Endothelial cell of umbilical vein (primary cell): ENCODE data around the gene MMP21. TPM values are rescaled to one million over a fixed set of nuclear protein-coding genes. Genes with fewer than 3 reads are reported as not detected.

Experiments used
- BruUV-seq: library from RNA; stranded (reverse); fragments of 400-500 nt; replicated peaks from 2 replicates; lab custom pipeline; 2021; lab: Mats Ljungman, UMichigan
- CTCF ChIA-PET: fragments of 300-600, 350-600 bp; sonication (Branson Sonifier 250); formaldehyde crosslinking; loops from one replicate; lab custom pipeline; 2021; ENCODE audit warnings: antibody characterized with exemption, inconsistent platforms; lab: Charles Lee
- POLR2A ChIA-PET: fragments of 300-600, 350-600 bp; sonication (Branson Sonifier 250); formaldehyde crosslinking; loops from one replicate; lab custom pipeline; 2021; ENCODE audit warnings: antibody characterized with exemption, inconsistent platforms; lab: Charles Lee
- DNase-seq: peaks from one replicate; pipeline ENCODE4 v3.0.0-alpha.2; 2011; ENCODE audit warnings: low read depth, low spot score
- FAIRE-seq: peaks from 2 replicates; lab custom pipeline; 2011; peaks lifted over from hg19 to GRCh38; lab: Jason Lieb, UNC
- H2AFZ ChIP-seq: 2 replicates; pipeline ENCODE4 v1.6.0; 2012; ENCODE audit warnings: low read depth, low read length, control low read depth, inconsistent platforms
- H3K27ac ChIP-seq: 2 replicates; pipeline ENCODE4 v1.5.1; 2011; ENCODE audit warnings: low read depth, mild to moderate bottlenecking, control low read depth, low read length, moderate library complexity; ENCODE audit not compliant: insufficient read depth
- H3K27me3 ChIP-seq, 2 experiments: 2 replicates each; pipeline versions ENCODE4 v1.6.0 to v1.6.1; 2011; ENCODE audit warnings: low read length in 2 of 2, mixed read lengths in 1 of 2; ENCODE audit not compliant: control insufficient read depth in 2 of 2, insufficient read depth in 2 of 2
- H3K36me3 ChIP-seq, 2 experiments: 2 replicates in 1 of 2; 3 replicates in 1 of 2; pipeline ENCODE4 v1.5.1; 2011; ENCODE audit warnings: low read length in 2 of 2, mild to moderate bottlenecking in 1 of 2, moderate library complexity in 1 of 2; ENCODE audit not compliant: control insufficient read depth in 2 of 2, insufficient read depth in 2 of 2; ENCODE audit errors: extremely low read depth in 1 of 2
- H3K4me1 ChIP-seq: 3 replicates; pipeline ENCODE4 v1.5.1; 2011; ENCODE audit warnings: mild to moderate bottlenecking, low read length; ENCODE audit not compliant: control insufficient read depth, insufficient read depth; ENCODE audit errors: extremely low read depth
- H3K4me2 ChIP-seq: 2 replicates; pipeline ENCODE4 v1.6.1; 2011; ENCODE audit warnings: low read length, control low read depth, mixed read lengths; ENCODE audit not compliant: insufficient read depth
- H3K4me3 ChIP-seq, 3 experiments: fragments of 200-600 bp in 1 of 3; sonication (generic), shearing (Covaris generic) in 1 of 3; replicated peaks in 1 of 3; 2 replicates each; pipeline ENCODE4 v1.5.1; 2011 to 2016; ENCODE audit warnings: control low read depth in 3 of 3, low read length in 3 of 3, mild to moderate bottlenecking in 2 of 3, inconsistent platforms in 1 of 3, low read depth in 1 of 3, moderate library complexity in 1 of 3; ENCODE audit not compliant: insufficient read depth in 1 of 3
- H3K79me2 ChIP-seq: 2 replicates; pipeline ENCODE4 v1.6.0; 2012; ENCODE audit warnings: low read length, inconsistent platforms; ENCODE audit not compliant: control insufficient read depth, insufficient read depth
- H3K9ac ChIP-seq: replicated peaks from 2 replicates; pipeline ENCODE3; 2011; ENCODE audit warnings: low read length, control low read depth; ENCODE audit not compliant: insufficient read depth; ENCODE audit errors: extremely low read depth
- H3K9me1 ChIP-seq: replicated peaks from 3 replicates; pipeline ENCODE4 v1.6.0; 2011; ENCODE audit warnings: mild to moderate bottlenecking, low read length; ENCODE audit not compliant: control insufficient read depth, insufficient read depth; ENCODE audit errors: extremely low read depth
- H3K9me3 ChIP-seq: replicated peaks from 2 replicates; pipeline ENCODE4 v1.5.1; 2012; ENCODE audit warnings: low read length, inconsistent platforms; ENCODE audit not compliant: control insufficient read depth, insufficient read depth
- H4K20me1 ChIP-seq: replicated peaks from 2 replicates; pipeline ENCODE3; 2011; ENCODE audit warnings: mild to moderate bottlenecking, low read length; ENCODE audit not compliant: control insufficient read depth, insufficient read depth; ENCODE audit errors: extremely low read depth
- CTCF ChIP-seq, 2 donors: IDR thresholded peaks; 1 replicate in 1 of 2; 2 replicates in 1 of 2; pipeline ENCODE4 v1.5.1; 2011; ENCODE audit warnings: low read length in 2 of 2, mild to moderate bottlenecking in 2 of 2, moderate library complexity in 2 of 2, control low read depth in 1 of 2, inconsistent platforms in 1 of 2, low read depth in 1 of 2; ENCODE audit not compliant: insufficient read depth in 1 of 2; ENCODE audit errors: extremely low read depth in 1 of 2
- EZH2 ChIP-seq: IDR thresholded peaks from 2 replicates; pipeline ENCODE4 v1.6.1; 2012; ENCODE audit warnings: borderline replicate concordance, low read depth, mild to moderate bottlenecking, moderate library complexity, low read length, inconsistent platforms; ENCODE audit not compliant: severe bottlenecking
- FOS ChIP-seq: IDR thresholded peaks from 2 replicates; pipeline ENCODE4 v1.6.1; 2011; ENCODE audit warnings: mild to moderate bottlenecking, low read length, moderate library complexity, borderline replicate concordance; ENCODE audit not compliant: insufficient read depth
- GATA2 ChIP-seq: IDR thresholded peaks from 2 replicates; pipeline ENCODE4 v1.7.0; 2011; ENCODE audit warnings: low read depth, mild to moderate bottlenecking, moderate library complexity, mixed read lengths, low read length; ENCODE audit not compliant: insufficient read length, insufficient read depth
- JUN ChIP-seq: IDR thresholded peaks from 2 replicates; pipeline ENCODE4 v1.6.1; 2011; ENCODE audit warnings: borderline replicate concordance, low read depth; ENCODE audit not compliant: insufficient read length, insufficient read depth
- MAX ChIP-seq: IDR thresholded peaks from 2 replicates; pipeline ENCODE4 v1.6.1; 2011; ENCODE audit not compliant: insufficient read depth, insufficient read length
- MYC ChIP-seq: IDR thresholded peaks from one replicate; pipeline ENCODE4 v1.6.1; 2011; ENCODE audit warnings: mild to moderate bottlenecking, low read depth, low read length
- POLR2A ChIP-seq: IDR thresholded peaks from 2 replicates; pipeline ENCODE4 v1.6.1; 2012; ENCODE audit warnings: low read depth, mild to moderate bottlenecking, control low read depth, low read length
- POLR2AphosphoS5 ChIP-seq: IDR thresholded peaks from 2 replicates; pipeline ENCODE4 v1.6.1; 2012; ENCODE audit warnings: low read depth, mild to moderate bottlenecking, control low read depth, low read length, moderate library complexity; ENCODE audit not compliant: insufficient read depth
- dilution Hi-C: fragments of 300-500 bp; cut with MboI; formaldehyde crosslinking; loops from one replicate; pipeline ENCODE4 v1.15.0; 2019; ENCODE audit warnings: low sequenced_read_pairs; ENCODE audit not compliant: extremely low pct_ligation_motif_present
- intact Hi-C: fragments of 100-400 bp; cut with micrococcal nuclease; formaldehyde crosslinking; loops from one replicate; pipeline ENCODE4 v1.10.0; 2022
- polyA plus RNA-seq, 4 experiments: library from polyadenylated mRNA; depleted of rRNA in 3 of 4; stranded (reverse) in 3 of 4; unstranded in 1 of 4; fragments of >200 nt; gene quantifications; 2 replicates each; pipeline versions ENCODE4 v1.2.1 to v1.2.3, GENCODE V29; 2011 to 2012; ENCODE audit warnings: missing spikeins in 1 of 4
- total RNA-seq: library from RNA; stranded (reverse); gene quantifications from 2 replicates; pipeline ENCODE4 v1.2.3, GENCODE V29; 2021

MMP21 gene
- total and polyA plus RNA-seq, 2 donors (not counting 3 experiments of a cell fraction or from before 2014, with no cell fraction given) = 0.06 TPM; not detected in 1

DNA sequence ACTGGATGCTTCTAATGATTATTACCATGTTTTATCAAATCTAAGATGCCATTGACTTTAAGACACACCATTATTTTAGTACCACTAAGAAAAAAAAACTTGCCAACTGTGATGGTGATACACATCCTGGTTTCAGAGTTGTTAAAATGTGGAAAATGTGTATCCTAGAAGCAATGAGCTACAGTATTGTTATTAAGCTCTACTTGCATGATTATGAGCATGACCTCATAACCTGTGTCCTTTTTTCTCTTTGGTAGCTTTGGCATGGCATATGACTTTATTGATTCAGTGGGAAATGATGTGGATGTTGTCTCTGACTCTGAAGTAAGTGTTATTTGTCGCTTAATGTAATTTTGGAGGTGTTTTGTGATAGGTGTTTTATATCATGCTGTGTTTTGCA is 52.8 kb downstream of the MMP21 start:
- BruUV-seq = no TSS peak
- ChIA-PET POLR2A (no interaction called here), CTCF (interaction anchor here (1.6 kb wide), 1 partner anchor 11 kb away, joined by 6 read pairs; no protein-coding TSS in a partner anchor)
- Histone ChIP-seq H3K36me3 (peaks cover 16 to 36% of the 10 kb centered on the region in 2 experiments), H3K79me2 (peaks cover 24% of the 10 kb centered on the region), H3K4me2 (no peak overlapping the region), H3K9me1 (no peaks in the 10 kb centered on the region), H3K4me3 (no peak overlapping the region), H3K9me3 (no peaks in the 10 kb centered on the region), H3K9ac (no peak overlapping the region), H3K27me3 (no peaks in the 10 kb centered on the region), H3K4me1 (peaks cover 6% of the 10 kb centered on the region), H2AFZ (no peak overlapping the region), H4K20me1 (no peaks in the 10 kb centered on the region), H3K27ac (no peak overlapping the region)
- DNase-seq (peak; percentile 24), FAIRE-seq (no peak)
- intact Hi-C loops (no loop called here), dilution Hi-C loops (no loop called here)
- TF ChIP-seq POLR2AphosphoS5 = no peak
- TF ChIP-seq CTCF (IDR thresholded peaks at IDR 0.05; ENCODE audit: extremely low read depth in 1 of 2, insufficient read depth in 1 of 2, low read depth in 1 of 2, low read length in 2 of 2) = no peak

GRCh38 chr10:125721035-125721434 is 54.6 kb downstream of the MMP21 start:
- no peak overlapping the region for H2AFZ ChIP-seq
- H3K4me3 ChIP-seq = no peak overlapping the region
- peaks cover 6% of the 10 kb centered on the region for H3K4me1 ChIP-seq
- H3K79me2 ChIP-seq = peaks cover 24% of the 10 kb centered on the region
- no TSS peak for BruUV-seq
- H4K20me1 ChIP-seq = no peaks in the 10 kb centered on the region
- no peak overlapping the region for H3K27ac ChIP-seq
- dilution Hi-C loops (no loop called here), intact Hi-C loops (no loop called here)
- H3K36me3 ChIP-seq = peaks cover 5 to 22% of the 10 kb centered on the region in 2 experiments
- DNase-seq = no peak
- POLR2A ChIA-PET = no interaction called here
- CTCF ChIA-PET = no interaction called here
- no peak overlapping the region for H3K9ac ChIP-seq
- no peaks in the 10 kb centered on the region for H3K9me1 ChIP-seq
- FAIRE-seq = no peak
- no peaks in the 10 kb centered on the region for H3K9me3 ChIP-seq
- TF ChIP-seq FOS = no peak
- TF ChIP-seq MYC = no peak
- no peak for TF ChIP-seq CTCF (IDR thresholded peaks at IDR 0.05; ENCODE audit: extremely low read depth in 1 of 2, insufficient read depth in 1 of 2, low read depth in 1 of 2, low read length in 2 of 2)
- TF ChIP-seq GATA2 = no peak
- no peak for TF ChIP-seq POLR2AphosphoS5
- TF ChIP-seq JUN = no peak
- no peak for TF ChIP-seq EZH2
- no peak for TF ChIP-seq POLR2A
- TF ChIP-seq MAX = no peak
- no peaks in the 10 kb centered on the region for H3K27me3 ChIP-seq
- H3K4me2 ChIP-seq = peak overlapping the region; percentile 25
